GM18951 (cell line): ENCODE results near the gene PSMA4.
"Not testable (repeated sequence)": the region's sequence is repeated elsewhere in the genome, so short reads cannot be mapped to it uniquely, and the experiment has no call there.

Source experiments
- POLR2A ChIP-seq: IDR thresholded peaks from 4 replicates; pipeline ENCODE4 v1.6.1; 2011; ENCODE audit warnings: mild to moderate bottlenecking; ENCODE audit not compliant: insufficient read length, insufficient read depth; ENCODE audit errors: extremely low read depth
- in situ Hi-C: fragments of 300-500 bp; cut with MboI; formaldehyde crosslinking; loops from one replicate; pipeline ENCODE4 v1.12.0; 2022; ENCODE audit warnings: low sequenced_read_pairs, mixed read lengths, inconsistent platforms; ENCODE audit not compliant: unreplicated experiment

The PSMA4 gene

DNA sequence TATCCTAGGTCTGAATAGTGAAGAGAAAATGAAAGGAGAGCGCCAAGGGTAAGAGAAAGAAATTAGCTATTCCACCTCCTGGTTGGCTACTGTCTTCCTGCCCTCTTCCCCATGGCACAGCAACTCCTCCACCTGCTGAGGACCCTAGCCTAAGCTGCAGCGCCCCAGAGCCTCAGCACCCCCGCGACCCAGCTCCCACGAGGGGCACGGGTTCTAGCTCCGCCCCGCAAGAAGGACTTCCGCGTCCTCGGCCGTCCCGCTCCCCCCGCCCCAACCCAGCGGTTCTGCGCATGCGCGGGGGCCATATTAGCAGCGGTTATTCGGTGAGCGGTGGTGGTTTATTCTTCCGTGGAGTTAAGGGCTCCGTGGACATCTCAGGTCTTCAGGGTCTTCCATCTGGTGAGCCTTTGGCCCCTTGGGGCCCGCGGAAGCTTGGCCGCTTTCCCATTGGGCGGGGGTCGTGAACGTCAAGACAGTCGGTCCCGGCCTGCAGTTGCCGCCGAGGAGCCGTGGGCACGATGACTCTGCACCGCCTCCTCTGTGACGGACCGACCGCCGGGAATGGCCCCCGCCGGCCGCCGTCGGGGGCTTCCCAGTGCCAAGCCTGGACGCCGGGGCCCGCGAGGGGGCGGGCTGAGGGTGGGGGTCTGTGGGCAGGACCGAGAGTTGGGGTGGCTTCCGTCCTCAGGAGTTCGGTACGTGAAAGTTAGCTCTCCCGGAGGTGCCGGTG, at the start of gene PSMA4:
PSMA4 (plus strand) TSS at position 304 of the 730 bp plus-strand sequence. CDS start 1,484 bp downstream, outside the sequence.
- in situ Hi-C loops = no loop called here
- TF ChIP-seq POLR2A = peak; percentile 97

DNA sequence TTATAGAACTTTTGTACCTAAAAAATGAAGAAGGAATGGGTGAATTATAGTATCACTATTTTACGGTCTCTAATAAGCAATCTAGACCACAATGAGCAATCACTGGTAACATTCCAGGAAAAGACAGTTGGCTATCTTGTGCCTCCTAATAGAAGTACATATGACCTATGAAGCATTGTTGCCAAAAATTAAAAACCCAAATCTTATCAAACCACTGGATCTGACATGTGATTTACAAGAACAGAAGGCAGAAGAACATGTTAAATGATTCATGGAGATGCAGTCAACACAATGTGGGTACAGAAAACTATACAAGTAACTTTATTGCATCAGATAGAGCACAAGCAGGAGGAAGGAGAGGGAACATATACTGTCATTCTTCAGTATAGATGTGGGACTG, 47.4 kb upstream of the PSMA4 start:
- in situ Hi-C loops = no loop called here
- no peak for TF ChIP-seq POLR2A

DNA sequence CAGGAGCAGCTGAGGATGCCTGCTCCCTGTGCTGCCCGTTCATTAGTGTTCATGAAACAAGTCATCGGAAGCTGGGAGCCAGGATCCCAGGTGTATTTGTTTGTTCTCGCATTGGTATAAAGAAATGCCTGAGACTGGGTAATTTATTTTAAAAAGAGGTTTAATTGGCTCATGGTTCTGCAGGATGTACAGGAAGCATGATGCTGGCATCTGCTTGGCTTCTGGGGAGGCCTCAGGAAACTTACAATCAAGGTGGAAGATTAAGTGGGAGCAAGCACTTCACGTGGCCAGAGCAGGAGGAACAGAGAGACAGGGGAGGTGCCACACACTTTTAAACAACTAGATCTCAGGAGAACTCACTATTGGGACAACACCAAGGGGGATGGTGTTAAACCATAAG, 38.4 kb upstream of the PSMA4 start:
- TF ChIP-seq POLR2A = no peak
- in situ Hi-C loops = no loop called here

DNA sequence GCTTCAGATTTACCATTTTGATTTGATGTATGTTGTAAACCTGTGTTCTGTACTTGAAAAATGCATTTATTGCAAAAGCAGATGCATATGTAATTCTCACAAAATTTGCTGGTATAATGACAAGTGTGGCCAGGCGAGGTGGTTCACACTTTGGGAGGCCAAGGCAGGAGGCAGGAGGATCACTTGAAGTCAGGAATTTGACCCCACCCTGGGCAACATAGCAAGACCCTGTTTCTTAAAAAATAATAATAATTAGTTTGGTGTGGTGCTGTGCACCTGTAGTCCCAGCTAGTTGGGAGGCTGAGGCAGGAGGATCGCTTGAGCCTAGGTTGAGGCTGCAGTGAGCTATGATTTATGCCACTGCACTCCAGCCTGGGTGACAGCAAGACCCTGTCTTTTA, 37.6 kb upstream of the PSMA4 start:
- no peak for TF ChIP-seq POLR2A
- in situ Hi-C loops = no loop called here

DNA sequence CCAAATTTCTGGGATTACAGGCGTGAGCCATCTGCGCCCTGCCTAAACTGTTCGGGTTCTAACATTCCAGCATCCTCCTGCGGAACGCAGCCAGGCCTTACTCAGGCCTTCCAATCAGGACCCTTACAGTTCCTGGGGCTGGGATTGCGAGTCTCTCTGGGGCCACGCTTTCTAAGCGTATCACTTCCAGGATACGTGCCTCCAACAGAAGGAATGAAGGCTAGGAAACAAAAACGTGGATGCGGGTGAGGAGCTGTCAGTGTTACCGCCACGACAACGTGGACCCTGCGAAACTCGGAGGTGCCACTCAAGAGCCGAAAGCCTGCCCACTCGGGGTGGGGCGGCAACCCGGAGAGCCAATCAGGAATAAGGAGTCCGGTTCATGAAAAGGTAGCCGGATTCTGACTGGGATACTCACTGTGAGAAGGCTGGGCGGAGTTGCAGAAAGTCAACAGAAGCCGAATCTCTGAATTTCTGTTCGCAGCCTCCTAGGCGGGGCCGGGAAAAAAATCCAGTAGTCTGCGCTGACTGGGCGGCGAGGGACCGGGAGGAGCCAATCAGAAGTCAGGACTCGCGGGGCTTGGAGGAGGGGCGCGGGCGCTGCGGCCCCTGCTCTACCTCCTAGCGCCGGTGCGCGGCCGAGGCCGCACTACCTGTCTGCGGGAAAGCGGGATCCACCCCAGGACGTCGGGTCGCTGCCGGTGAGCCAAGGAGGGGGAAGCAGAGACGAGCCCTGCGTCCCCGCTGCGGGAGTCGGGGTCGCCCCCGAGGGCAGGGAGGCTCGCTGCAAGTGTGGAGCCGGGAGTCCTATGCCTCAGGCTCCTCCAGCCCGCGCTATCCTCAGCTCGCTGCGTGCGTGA, 33.0 kb upstream of the PSMA4 start, which contains the start of gene HYKK:
HYKK (plus strand) TSS at position 607 of the 860 bp plus-strand sequence. CDS start 5,512 bp downstream, outside the sequence.
- in situ Hi-C loops = no loop called here

DNA sequence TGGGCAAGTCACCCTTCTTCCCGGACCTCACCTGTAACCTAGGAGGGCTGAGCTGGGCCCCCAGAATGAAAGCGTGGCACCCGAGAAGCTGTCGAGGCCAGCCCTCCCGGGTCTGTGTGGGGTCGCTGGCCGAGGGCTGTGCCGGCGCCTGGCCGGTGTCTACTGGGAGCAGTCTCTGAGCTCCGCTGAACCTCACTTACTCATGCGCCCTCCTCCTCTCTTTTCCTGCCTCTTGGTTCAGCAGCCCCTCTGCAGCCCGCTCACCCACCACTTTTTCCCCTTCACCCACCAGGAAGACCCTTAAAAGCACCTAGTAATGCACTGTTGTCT, 32.4 kb upstream of the PSMA4 start:
- TF ChIP-seq POLR2A = no peak
- in situ Hi-C loops = no loop called here

More for the DNA sequence above, 33.0 kb upstream of the PSMA4 start, which contains the start of gene HYKK:
- peak; percentile 54 for TF ChIP-seq POLR2A

DNA sequence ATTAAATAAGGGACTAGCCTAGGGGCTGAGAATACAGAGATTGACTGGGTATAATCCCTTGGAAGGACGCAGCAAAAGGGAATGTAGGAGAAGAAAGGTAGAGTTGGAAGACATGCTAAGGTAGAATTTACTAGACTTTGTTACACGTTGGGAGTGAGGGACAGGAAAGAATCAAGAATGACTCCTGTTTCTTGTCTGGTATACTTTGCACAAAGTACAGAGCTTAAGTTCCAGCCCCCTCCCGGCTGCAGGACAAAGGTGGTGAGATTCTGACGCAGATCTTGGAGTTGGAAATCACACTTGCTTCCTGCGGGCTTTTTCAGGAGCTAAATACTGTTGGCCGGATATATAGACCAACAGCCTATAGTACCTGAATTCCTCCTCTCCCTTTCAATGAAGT, 32.0 kb upstream of the PSMA4 start:
- TF ChIP-seq POLR2A = no peak
- in situ Hi-C loops = no loop called here

DNA sequence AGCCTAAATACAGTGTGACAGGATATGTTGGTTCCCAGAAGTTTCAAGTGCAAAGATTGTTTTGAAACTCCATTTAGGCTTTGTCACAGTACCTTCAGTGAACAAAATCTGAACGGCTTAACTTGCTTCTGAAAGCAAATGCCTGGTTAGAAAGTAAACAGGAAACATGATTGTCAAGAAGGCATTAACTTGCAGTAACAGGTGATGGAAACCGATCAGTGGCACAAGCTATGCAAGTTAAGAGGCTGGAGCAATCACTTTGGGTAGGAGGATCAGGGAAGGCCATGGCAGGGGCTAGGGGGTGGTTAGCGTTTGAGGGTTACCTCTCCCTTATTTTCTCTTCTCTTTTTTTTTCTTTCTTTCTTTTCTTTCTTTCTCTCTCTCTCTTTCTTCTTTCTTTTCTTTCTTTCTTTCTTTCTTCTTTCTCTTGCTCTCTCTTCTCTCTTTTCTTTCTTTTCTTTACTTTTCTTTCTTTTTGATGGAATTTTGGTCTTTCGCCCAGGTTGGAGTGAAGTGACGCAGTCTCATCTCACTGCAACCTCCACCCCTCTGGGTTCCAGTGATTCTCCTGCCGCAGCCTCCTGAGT, 30.4 kb upstream of the PSMA4 start:
- no peak for TF ChIP-seq POLR2A

DNA sequence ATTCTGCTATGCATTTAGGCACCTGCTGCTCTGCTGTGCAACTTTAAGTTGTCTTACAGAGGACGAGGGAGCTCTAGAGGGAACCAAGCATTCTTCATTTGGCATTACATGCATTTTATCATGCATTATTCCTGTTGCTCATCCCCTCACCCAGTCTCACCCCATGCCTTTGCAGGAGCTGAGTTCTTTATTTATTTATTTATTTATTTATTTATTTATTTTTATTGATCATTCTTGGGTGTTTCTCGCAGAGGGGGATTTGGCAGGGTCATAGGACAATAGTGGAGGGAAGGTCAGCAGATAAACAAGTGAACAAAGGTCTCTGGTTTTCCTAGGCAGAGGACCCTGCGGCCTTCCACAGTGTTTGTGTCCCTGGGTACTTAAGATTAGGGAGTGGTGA, 20.2 kb upstream of the PSMA4 start:
- in situ Hi-C loops = not testable (repeated sequence)

More for the DNA sequence above, 30.4 kb upstream of the PSMA4 start:
- in situ Hi-C loops = no loop called here

DNA sequence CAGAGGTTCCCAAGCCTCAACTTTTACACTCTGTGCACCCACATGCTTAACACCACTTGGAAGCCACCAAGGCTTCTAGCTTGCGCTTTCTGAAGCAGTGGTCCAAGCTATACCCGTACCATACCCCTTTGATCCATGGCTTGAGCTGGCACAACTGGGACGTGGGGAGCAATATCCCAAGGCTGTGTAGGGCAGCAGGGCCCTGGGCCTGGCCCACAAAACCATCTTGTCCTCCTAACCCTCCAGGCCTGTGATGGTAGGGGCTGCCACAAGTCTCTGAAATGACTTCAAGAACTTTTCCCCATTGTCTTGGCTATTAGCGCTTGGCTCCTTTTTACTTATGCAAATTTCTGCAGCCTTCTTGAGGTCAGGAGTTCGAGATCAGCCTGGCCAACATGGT, 16.0 kb upstream of the PSMA4 start:
- TF ChIP-seq POLR2A = no peak
- in situ Hi-C loops = no loop called here

DNA sequence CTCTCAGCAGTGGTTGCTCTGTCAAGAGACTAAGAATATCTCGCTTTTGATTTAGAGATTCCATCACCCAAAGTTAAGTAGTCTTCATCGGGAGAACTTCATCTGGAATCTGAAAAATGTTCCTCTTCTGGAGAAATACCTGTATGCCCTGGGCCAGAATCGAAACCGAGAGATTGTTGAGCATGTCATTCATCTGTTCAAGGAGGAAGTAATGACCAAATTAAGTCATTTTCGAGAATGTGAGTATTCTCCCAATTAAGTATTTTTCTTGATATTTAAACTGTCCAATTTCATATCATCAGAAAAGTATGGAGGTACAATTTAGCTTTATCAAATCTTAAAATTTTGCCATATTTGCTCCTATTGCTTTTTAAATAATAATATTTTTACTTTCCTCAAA, 12.9 kb upstream of the PSMA4 start:
- in situ Hi-C loops = no loop called here
- TF ChIP-seq POLR2A = no peak

DNA sequence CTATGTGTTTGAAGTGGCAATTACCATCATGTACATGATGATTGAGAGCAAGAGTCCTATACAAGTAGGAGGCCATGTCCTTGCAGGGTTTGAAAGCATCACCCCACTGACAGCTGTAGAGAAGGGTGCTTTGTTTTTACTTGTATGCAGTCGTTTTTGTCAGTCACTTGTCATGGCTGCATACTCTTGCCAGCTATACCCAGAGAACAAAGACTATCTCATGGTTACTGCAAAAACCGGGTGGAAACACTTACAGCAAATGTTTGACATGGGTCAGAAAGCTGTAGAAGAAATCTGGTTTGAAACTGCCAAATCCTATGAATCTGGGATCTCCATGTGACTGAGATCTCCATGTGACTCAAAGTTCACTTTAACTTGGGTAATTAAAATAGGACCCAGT, 6.9 kb upstream of the PSMA4 start:
- TF ChIP-seq POLR2A = no peak
- in situ Hi-C loops = no loop called here

DNA sequence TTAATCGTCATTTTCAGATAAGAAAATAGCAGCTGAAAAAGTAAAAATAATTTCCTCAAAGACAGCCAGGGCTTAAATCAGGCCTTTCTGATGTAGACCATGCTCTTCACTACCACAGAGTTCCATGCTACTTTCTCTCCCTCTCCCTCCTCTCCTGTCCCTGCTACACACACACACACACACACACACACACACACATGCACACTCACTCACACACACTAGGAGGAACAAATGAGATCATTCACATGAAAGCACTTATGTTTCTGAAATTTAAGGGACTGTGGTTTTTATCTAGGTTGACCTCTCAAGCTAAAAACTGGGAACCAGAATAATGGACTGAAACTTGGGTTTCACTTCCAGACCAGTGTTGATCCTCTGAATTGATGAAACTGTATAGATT, 4.1 kb upstream of the PSMA4 start:
- in situ Hi-C loops = no loop called here
- TF ChIP-seq POLR2A = no peak
